Activated T-helper 1 cell treated with anti-CD3 and anti-CD28 coated beads, Interleukin-12 subunit alpha, Interleukin-12 subunit beta, Interleukin-2, Interleukin-4 antibody, amounts not matched to agents 30 ng/mL and 10 ng/mL and 1 ng/mL, durations not matched to agents 14 hours and 24 hours and 36 hours (primary cell): ENCODE data around the gene DNAJB8. TPM values are rescaled to one million over a fixed set of nuclear protein-coding genes. Genes with fewer than 3 reads are reported as not detected.

Source experiments
- DNase-seq: peaks from one replicate; pipeline ENCODE4 v3.0.0; 2021; ENCODE audit warnings: low spot score
- H3K27ac Mint-ChIP-seq: one replicate; pipeline ENCODE4 v1.8.0; 2021; ENCODE audit warnings: mild to moderate bottlenecking, mixed read lengths
- H3K27me3 Mint-ChIP-seq: one replicate; pipeline ENCODE4 v1.8.0; 2022; ENCODE audit warnings: mild to moderate bottlenecking, moderate library complexity, mixed read lengths; ENCODE audit not compliant: insufficient read depth
- H3K36me3 Mint-ChIP-seq: one replicate; pipeline ENCODE4 v1.8.0; 2021; ENCODE audit warnings: low read depth, mixed read lengths
- H3K4me1 Mint-ChIP-seq: one replicate; pipeline ENCODE4 v1.8.0; 2021; ENCODE audit warnings: low read depth, mixed read lengths
- H3K4me3 Mint-ChIP-seq: one replicate; pipeline ENCODE4 v1.8.0; 2021; ENCODE audit warnings: mild to moderate bottlenecking, moderate library complexity, mixed read lengths
- H3K9me3 Mint-ChIP-seq: one replicate; pipeline ENCODE4 v1.8.0; 2021; ENCODE audit warnings: mixed read lengths
- intact Hi-C: fragments of 100-400 bp; cut with micrococcal nuclease; formaldehyde crosslinking; loops from one replicate; pipeline ENCODE4 v1.15.1; 2024
- total RNA-seq: library from RNA; stranded (reverse); gene quantifications from 2 replicates; pipeline ENCODE4 v1.2.3, GENCODE V29; 2022

Gene DNAJB8
- total RNA-seq, 1 donor from 2014 or later: not detected

DNA sequence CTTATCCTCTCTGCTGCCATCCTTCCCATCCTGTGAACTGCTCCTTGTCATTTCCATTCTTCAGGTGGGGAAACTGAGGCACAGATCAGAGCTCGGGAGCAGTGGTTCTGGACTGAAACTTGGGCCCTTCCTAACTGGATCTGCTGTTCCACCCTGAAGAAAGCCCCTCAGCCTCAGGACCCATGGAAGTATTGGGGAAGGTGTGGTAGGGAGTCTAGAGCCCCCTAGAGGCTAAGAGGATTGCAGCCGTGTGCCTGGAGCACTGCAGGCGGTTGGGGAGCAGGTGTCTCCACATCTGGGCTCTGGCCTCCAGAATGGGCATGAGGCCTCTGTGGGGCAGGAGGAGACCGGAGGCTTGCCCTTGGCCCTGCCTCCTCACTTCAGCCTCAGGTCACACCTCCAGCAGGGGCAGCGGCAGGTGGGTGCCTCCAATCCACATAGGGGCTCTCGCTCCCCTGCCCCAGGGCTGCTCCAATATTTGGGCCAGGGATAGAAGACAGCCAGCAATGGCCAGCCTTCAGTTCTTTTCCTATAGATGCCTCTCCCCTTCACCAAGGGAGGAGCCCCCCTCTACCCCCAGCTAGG lies 28.1 kb downstream of the DNAJB8 start:
- H3K27ac Mint-ChIP-seq: no peak overlapping the region
- no peak overlapping the region for H3K4me3 Mint-ChIP-seq
- H3K4me1 Mint-ChIP-seq: no peaks in the 10 kb centered on the region
- no peak for DNase-seq
- no peaks in the 10 kb centered on the region for H3K9me3 Mint-ChIP-seq
- intact Hi-C loops: no loop called here
- peaks cover 22% of the 10 kb centered on the region for H3K27me3 Mint-ChIP-seq
- H3K36me3 Mint-ChIP-seq: no peaks in the 10 kb centered on the region

- H3K9me3 Mint-ChIP-seq: no peaks in the 10 kb centered on the region
- H3K36me3 Mint-ChIP-seq: peaks cover 4% of the 10 kb centered on the region
Observed at GRCh38 chr3:128436214-128436613, 30.5 kb downstream of the DNAJB8 start.

DNA sequence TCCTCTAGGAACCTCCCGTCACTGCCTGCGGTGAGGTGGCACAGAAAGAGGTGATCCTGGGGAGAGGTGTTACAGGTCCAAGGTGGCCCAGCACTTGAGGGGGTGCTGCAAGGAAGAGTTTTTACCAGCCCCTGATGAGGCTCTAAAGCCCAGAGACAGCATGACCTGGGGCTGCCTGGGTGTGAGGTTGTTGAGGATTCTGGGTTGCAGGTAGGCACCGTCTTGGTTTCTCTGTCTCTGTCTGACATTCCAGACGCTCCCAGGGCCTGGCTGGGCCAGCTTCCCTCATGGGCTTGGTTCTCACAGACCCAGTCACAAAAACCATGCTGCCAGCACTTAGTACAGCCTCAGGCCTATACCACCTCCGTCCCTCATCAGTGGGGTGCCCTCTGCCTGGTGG lies 31.1 kb downstream of the DNAJB8 start:
- Mint-ChIP-seq H3K4me3 (no peak overlapping the region), H3K27ac (no peak overlapping the region), H3K9me3 (no peaks in the 10 kb centered on the region), H3K27me3 (peaks cover 42% of the 10 kb centered on the region), H3K36me3 (peaks cover 4% of the 10 kb centered on the region), H3K4me1 (no peaks in the 10 kb centered on the region)
- no peak for DNase-seq
- intact Hi-C loops: no loop called here

More at GRCh38 chr3:128436214-128436613, 30.5 kb downstream of the DNAJB8 start:
- peaks cover 36% of the 10 kb centered on the region for H3K27me3 Mint-ChIP-seq
- no peak for DNase-seq
- no peaks in the 10 kb centered on the region for H3K4me1 Mint-ChIP-seq
- H3K27ac Mint-ChIP-seq: no peak overlapping the region
- no peak overlapping the region for H3K4me3 Mint-ChIP-seq
- intact Hi-C loops: no loop called here

DNA sequence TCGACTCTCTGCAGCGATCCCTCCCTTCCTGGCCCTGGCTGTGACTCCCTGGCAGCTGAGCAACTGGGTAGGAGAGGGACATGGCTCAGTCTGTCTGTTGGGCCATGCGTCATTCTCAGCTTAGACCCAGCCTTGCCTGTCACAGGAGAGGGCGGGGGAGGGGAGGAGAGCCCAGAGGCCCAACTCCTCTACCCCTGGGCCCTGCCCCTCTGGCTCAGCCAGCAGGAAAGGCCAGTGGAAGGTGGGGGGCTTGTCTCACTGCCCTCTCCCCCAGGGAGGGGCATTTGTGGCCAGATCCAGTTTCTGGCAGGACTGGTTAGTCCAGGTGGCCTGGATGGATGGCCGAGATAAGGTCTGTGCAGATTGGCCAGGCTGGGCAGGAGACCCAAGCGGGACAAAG lies 31.6 kb downstream of the DNAJB8 start:
- Mint-ChIP-seq H3K27ac (no peak overlapping the region), H3K27me3 (peaks cover 46% of the 10 kb centered on the region), H3K9me3 (no peaks in the 10 kb centered on the region), H3K4me1 (no peaks in the 10 kb centered on the region), H3K36me3 (peaks cover 4% of the 10 kb centered on the region), H3K4me3 (no peak overlapping the region)
- intact Hi-C loops: no loop called here
- DNase-seq: no peak

DNA sequence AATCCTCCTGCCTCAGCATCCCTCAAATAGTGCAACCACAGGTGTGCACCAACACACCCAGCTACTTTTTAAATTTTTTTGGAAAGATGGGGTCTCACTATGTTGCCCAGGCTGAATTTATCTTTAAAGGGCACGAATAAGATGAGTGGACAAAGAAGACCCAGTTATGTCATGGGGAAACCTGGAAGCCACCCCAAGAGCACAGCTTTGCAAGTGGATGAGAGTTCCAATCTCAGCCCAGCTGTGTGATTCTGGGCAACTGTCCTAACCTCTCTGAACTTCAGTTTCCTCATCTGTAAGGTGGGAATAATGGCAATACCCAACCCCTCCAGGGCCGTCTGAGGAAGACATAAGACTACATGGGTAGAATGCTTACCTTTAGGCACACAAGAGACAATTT lies 32.2 kb downstream of the DNAJB8 start:
- H3K36me3 Mint-ChIP-seq: peaks cover 4% of the 10 kb centered on the region
- no peaks in the 10 kb centered on the region for H3K4me1 Mint-ChIP-seq
- no peak for DNase-seq
- no peak overlapping the region for H3K27ac Mint-ChIP-seq
- intact Hi-C loops: no loop called here
- peaks cover 50% of the 10 kb centered on the region for H3K27me3 Mint-ChIP-seq
- H3K9me3 Mint-ChIP-seq: no peaks in the 10 kb centered on the region
- H3K4me3 Mint-ChIP-seq: no peak overlapping the region

DNA sequence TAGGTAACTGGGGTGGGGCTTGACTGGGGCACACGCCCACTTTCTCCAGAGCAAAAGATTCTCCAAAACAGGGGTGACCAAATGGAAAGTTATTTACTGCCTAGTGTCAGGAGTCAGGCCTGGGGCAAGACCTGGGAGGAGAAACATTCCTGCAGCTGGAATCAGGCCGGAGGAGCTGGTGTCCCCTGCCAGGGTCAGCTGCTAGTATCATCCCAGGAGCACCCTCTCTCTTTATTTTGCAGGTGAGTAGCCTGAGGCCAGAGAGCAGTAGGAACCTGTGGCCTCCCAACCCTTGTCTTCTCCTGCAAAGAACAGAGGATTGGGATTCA lies 32.9 kb downstream of the DNAJB8 start:
- Mint-ChIP-seq H3K27me3 (peaks cover 50% of the 10 kb centered on the region), H3K9me3 (no peaks in the 10 kb centered on the region), H3K4me3 (no peak overlapping the region), H3K27ac (no peak overlapping the region), H3K36me3 (peaks cover 4% of the 10 kb centered on the region), H3K4me1 (no peaks in the 10 kb centered on the region)
- DNase-seq: no peak
- intact Hi-C loops: no loop called here

DNA sequence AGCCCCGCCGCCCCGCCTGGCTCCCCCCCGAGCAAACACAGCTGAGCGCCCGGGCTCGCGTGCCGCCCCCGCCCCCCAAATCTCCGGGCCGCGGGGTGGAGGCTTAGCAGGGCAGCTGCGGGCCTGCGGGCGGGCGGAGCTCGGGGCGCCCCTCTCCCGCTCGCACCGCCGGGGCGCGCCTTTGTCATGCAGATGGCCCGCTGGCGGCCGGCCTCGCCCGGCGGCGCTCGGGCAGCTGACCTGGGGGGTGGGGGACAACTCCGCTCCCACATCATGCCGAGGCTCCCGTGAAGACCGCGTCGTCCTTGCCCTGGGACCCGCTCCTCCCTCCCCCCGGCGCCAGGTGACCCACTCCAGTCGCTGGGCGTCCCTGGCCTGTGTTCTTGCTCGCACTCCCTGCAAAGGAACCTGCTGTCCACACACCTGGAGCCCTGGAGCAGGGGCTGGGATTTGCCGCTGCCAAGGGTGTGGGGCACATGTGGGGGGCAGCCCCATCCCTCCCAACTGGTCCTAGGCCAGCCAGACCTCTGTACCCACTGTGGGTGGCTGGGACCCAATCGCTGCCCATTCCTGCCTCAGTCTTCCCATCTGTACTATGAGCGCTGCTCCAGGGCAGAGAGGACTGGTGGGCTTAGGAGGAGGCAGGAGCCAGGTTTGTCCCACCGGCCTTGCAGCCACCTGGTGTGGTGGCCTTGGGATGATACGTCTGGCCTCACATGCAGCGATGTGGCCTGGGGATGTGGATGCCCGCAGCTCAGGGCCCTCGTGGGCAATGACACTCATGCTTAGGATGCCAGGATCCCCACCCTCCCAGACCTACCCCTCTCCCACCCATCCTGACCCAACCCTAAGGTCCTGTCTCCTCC lies 33.5 kb downstream of the DNAJB8 start:
- H3K27me3 Mint-ChIP-seq: peaks cover 52% of the 10 kb centered on the region
- H3K4me3 Mint-ChIP-seq: no peak overlapping the region

GRCh38 chr3:128432301-128432970 lies 34.3 kb downstream of the DNAJB8 start:
- DNase-seq: no peak
- no peaks in the 10 kb centered on the region for H3K4me1 Mint-ChIP-seq
- no peak overlapping the region for H3K4me3 Mint-ChIP-seq
- intact Hi-C loops: no loop called here
- no peak overlapping the region for H3K27ac Mint-ChIP-seq
- H3K36me3 Mint-ChIP-seq: peaks cover 4% of the 10 kb centered on the region
- peaks cover 50% of the 10 kb centered on the region for H3K27me3 Mint-ChIP-seq
- H3K9me3 Mint-ChIP-seq: no peaks in the 10 kb centered on the region

More for the DNA sequence above, 33.5 kb downstream of the DNAJB8 start:
- intact Hi-C loops: no loop called here
- Mint-ChIP-seq H3K27ac (no peak overlapping the region), H3K36me3 (peaks cover 4% of the 10 kb centered on the region), H3K9me3 (no peaks in the 10 kb centered on the region), H3K4me1 (no peaks in the 10 kb centered on the region)
- DNase-seq: no peak

GRCh38 chr3:128431803-128432300 lies 34.8 kb downstream of the DNAJB8 start:
- DNase-seq: no peak
- Mint-ChIP-seq H3K9me3 (no peaks in the 10 kb centered on the region), H3K36me3 (peaks cover 4% of the 10 kb centered on the region), H3K4me1 (no peaks in the 10 kb centered on the region), H3K27ac (no peak overlapping the region), H3K4me3 (no peak overlapping the region), H3K27me3 (peaks cover 46% of the 10 kb centered on the region)
- intact Hi-C loops: no loop called here

- no peak overlapping the region for H3K4me3 Mint-ChIP-seq
- peaks cover 4% of the 10 kb centered on the region for H3K36me3 Mint-ChIP-seq
- intact Hi-C loops: no loop called here
- peaks cover 38% of the 10 kb centered on the region for H3K27me3 Mint-ChIP-seq
- no peak for DNase-seq
- no peak overlapping the region for H3K27ac Mint-ChIP-seq
- H3K4me1 Mint-ChIP-seq: no peaks in the 10 kb centered on the region
- no peaks in the 10 kb centered on the region for H3K9me3 Mint-ChIP-seq
Observed at GRCh38 chr3:128430731-128431130, 36.0 kb downstream of the DNAJB8 start.

DNA sequence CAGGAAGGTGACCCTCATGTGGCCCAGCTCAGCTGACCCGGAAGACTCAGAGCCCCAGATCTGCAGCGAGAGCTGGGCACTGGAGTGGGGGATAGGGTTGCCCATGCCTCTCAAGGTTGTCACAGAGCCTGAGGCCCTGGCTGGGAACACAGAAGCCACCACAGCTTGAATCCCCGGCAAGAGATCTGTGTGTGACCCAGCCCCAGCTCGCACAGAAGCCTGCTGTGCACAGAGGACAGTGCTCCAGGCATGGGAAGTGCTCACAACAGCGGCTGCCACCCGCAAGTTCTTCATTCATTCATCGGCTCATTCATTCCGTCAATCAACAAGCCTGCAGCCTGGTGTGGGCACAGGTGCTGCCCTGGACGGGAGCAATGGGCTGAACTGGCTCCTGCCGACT lies 36.4 kb downstream of the DNAJB8 start:
- H3K4me1 Mint-ChIP-seq: no peaks in the 10 kb centered on the region
- peaks cover 4% of the 10 kb centered on the region for H3K36me3 Mint-ChIP-seq
- H3K27ac Mint-ChIP-seq: no peak overlapping the region
- no peak for DNase-seq
- intact Hi-C loops: no loop called here
- peaks cover 38% of the 10 kb centered on the region for H3K27me3 Mint-ChIP-seq
- H3K4me3 Mint-ChIP-seq: no peak overlapping the region
- no peaks in the 10 kb centered on the region for H3K9me3 Mint-ChIP-seq

DNA sequence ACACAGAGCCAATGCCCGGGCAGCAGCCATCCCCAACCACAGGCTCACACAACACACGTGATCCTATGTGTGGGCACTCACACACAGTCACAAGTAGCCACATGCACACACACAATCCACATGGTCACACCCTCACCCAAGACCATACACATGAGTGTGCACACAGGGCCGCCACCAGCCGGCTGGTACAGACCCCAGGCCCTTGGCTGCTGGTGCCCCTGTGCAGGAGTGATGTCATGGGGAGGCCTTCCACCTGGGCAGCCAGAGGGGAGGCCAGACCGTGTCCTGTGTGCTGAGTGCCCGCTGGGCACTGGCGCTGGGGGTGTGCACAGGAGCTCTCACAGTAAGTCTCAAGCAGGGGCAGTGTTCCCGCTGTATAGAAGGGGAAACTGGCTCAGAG lies 36.9 kb downstream of the DNAJB8 start:
- DNase-seq: no peak
- Mint-ChIP-seq H3K27ac (no peak overlapping the region), H3K27me3 (peaks cover 38% of the 10 kb centered on the region), H3K4me1 (no peaks in the 10 kb centered on the region), H3K9me3 (no peaks in the 10 kb centered on the region), H3K36me3 (peaks cover 4% of the 10 kb centered on the region), H3K4me3 (no peak overlapping the region)
- intact Hi-C loops: no loop called here

- Mint-ChIP-seq H3K36me3 (peaks cover 4% of the 10 kb centered on the region), H3K4me1 (no peaks in the 10 kb centered on the region), H3K9me3 (no peaks in the 10 kb centered on the region), H3K27ac (no peak overlapping the region), H3K27me3 (peaks cover 41% of the 10 kb centered on the region), H3K4me3 (no peak overlapping the region)
- DNase-seq: no peak
- intact Hi-C loops: no loop called here
Observed at GRCh38 chr3:128429275-128429674, 37.4 kb downstream of the DNAJB8 start.
